HEK293 (cell line): ENCODE data around the gene CCDC149.

ENCODE experiments used
- CTCF ChIA-PET: fragments of 350-600 bp; formaldehyde crosslinking; extraction: SDS; loops from one replicate; lab custom pipeline; 2021; ENCODE audit warnings: antibody characterized with exemption; lab: Yijun Ruan, JAX
- POLR2A ChIA-PET: fragments of 300-600 bp; formaldehyde crosslinking; extraction: SDS; loops from one replicate; lab custom pipeline; 2020; ENCODE audit warnings: antibody characterized with exemption, inconsistent platforms; lab: Yijun Ruan, JAX
- H3K27ac ChIP-seq: fragments of 200-500 bp; sonication (Bioruptor generic); 2 replicates; pipeline ENCODE4 v1.5.1; 2014; ENCODE audit warnings: low read depth, low read length, control low read depth, inconsistent platforms; ENCODE audit errors: extremely low read depth
- H3K36me3 ChIP-seq, 2 experiments: fragments of 200-500 bp in 1 of 2; sonication (Bioruptor generic) in 1 of 2; 1 replicate in 1 of 2; 2 replicates in 1 of 2; pipeline ENCODE4 v1.5.1; 2014 to 2017; ENCODE audit warnings: inconsistent platforms in 2 of 2, low read length in 2 of 2; ENCODE audit not compliant: control insufficient read depth in 2 of 2, insufficient read depth in 1 of 2
- H3K4me1 ChIP-seq: fragments of 200-500 bp; sonication (Bioruptor generic); 2 replicates; pipeline ENCODE4 v1.5.1; 2014; ENCODE audit warnings: mild to moderate bottlenecking, low read length, inconsistent platforms; ENCODE audit not compliant: control insufficient read depth, insufficient read depth
- H3K4me3 ChIP-seq: 2 replicates; pipeline ENCODE4 v1.5.1; 2011; ENCODE audit warnings: low read depth, mild to moderate bottlenecking, control low read depth, low read length, moderate library complexity
- H3K9me3 ChIP-seq: fragments of 200-500 bp; sonication (Bioruptor generic); 2 replicates; pipeline ENCODE4 v1.5.1; 2014; ENCODE audit warnings: low read depth, low read length, inconsistent platforms; ENCODE audit not compliant: control insufficient read depth, insufficient read depth
- ELK4 ChIP-seq: IDR thresholded peaks from 2 replicates; pipeline ENCODE4 v1.6.1; 2011; ENCODE audit warnings: mild to moderate bottlenecking, low read depth, low read length, borderline replicate concordance
- GLI2 ChIP-seq: fragments of 450-650 bp; formaldehyde crosslinking; IDR thresholded peaks from 2 replicates; pipeline ENCODE4; 2017; ENCODE audit warnings: missing biosample characterization, missing genetic modification characterization, low read depth, borderline replicate concordance
- GLIS1 ChIP-seq: fragments of 450-650 bp; formaldehyde crosslinking; IDR thresholded peaks from 2 replicates; pipeline ENCODE4 v1.5.1; 2016; ENCODE audit warnings: missing biosample characterization, missing genetic modification characterization
- HOXC10 ChIP-seq: sonication (generic); formaldehyde crosslinking; IDR thresholded peaks from 2 replicates; pipeline ENCODE4 v1.8.1; 2023; ENCODE audit warnings: mild to moderate bottlenecking, missing genetic modification reagents
- KLF1 ChIP-seq: fragments of 450-650 bp; formaldehyde crosslinking; IDR thresholded peaks from 2 replicates; pipeline ENCODE4 v1.5.1; 2016; ENCODE audit warnings: missing biosample characterization, missing genetic modification characterization
- SP3 ChIP-seq: fragments of 450-650 bp; formaldehyde crosslinking; IDR thresholded peaks from 2 replicates; pipeline ENCODE4 v1.5.1; 2016; ENCODE audit warnings: missing biosample characterization, missing genetic modification characterization
- TCF7L2 ChIP-seq: IDR thresholded peaks from 2 replicates; pipeline ENCODE4 v1.6.1; 2011; ENCODE audit warnings: low read depth, mild to moderate bottlenecking, inconsistent platforms, low read length, moderate library complexity, borderline replicate concordance
- ZBTB48 ChIP-seq: fragments of 450-650 bp; formaldehyde crosslinking; IDR thresholded peaks from 2 replicates; pipeline ENCODE4 v1.5.1; 2016; ENCODE audit warnings: missing biosample characterization, missing genetic modification characterization
- ZBTB7A ChIP-seq: fragments of 450-650 bp; formaldehyde crosslinking; IDR thresholded peaks from 2 replicates; pipeline ENCODE4 v1.5.1; 2016; ENCODE audit warnings: low read depth, missing biosample characterization, missing genetic modification characterization
- ZFP3 ChIP-seq: fragments of 450-650 bp; formaldehyde crosslinking; IDR thresholded peaks from 2 replicates; pipeline ENCODE4 v1.5.1; 2016; ENCODE audit warnings: low read depth, missing biosample characterization, missing genetic modification characterization
- ZNF112 ChIP-seq: fragments of 450-650 bp; formaldehyde crosslinking; IDR thresholded peaks from 2 replicates; pipeline ENCODE4 v1.5.0; 2017; ENCODE audit warnings: missing biosample characterization, missing genetic modification characterization
- ZNF121 ChIP-seq: fragments of 450-650 bp; formaldehyde crosslinking; IDR thresholded peaks from 2 replicates; pipeline ENCODE4 v1.5.1; 2016; ENCODE audit warnings: missing biosample characterization, missing genetic modification characterization
- ZNF175 ChIP-seq: fragments of 450-650 bp; formaldehyde crosslinking; IDR thresholded peaks from 2 replicates; pipeline ENCODE4 v1.5.1; 2016; ENCODE audit warnings: missing biosample characterization, missing genetic modification characterization
- ZNF184 ChIP-seq: fragments of 450-650 bp; IDR thresholded peaks from 2 replicates; pipeline ENCODE4 v1.5.1; 2018; ENCODE audit warnings: missing biosample characterization, mild to moderate bottlenecking, missing genetic modification characterization
- ZNF19 ChIP-seq: fragments of 450-650 bp; formaldehyde crosslinking; IDR thresholded peaks from 2 replicates; pipeline ENCODE4; 2016; ENCODE audit warnings: missing biosample characterization, missing genetic modification characterization, low read depth
- ZNF214 ChIP-seq: fragments of 450-650 bp; formaldehyde crosslinking; IDR thresholded peaks from 2 replicates; pipeline ENCODE4 v1.5.1; 2017; ENCODE audit warnings: missing biosample characterization, mild to moderate bottlenecking, missing genetic modification characterization, borderline replicate concordance
- ZNF266 ChIP-seq: fragments of 450-650 bp; formaldehyde crosslinking; IDR thresholded peaks from 2 replicates; pipeline ENCODE4 v1.5.1; 2016; ENCODE audit warnings: missing biosample characterization, missing genetic modification characterization, low read depth
- ZNF510 ChIP-seq: fragments of 450-650 bp; formaldehyde crosslinking; IDR thresholded peaks from 2 replicates; pipeline ENCODE4 v1.5.1; 2018; ENCODE audit warnings: mild to moderate bottlenecking, missing genetic modification characterization, missing biosample characterization; ENCODE audit not compliant: insufficient replicate concordance
- ZNF530 ChIP-seq: fragments of 450-650 bp; formaldehyde crosslinking; IDR thresholded peaks from 2 replicates; pipeline ENCODE4 v1.5.1; 2016; ENCODE audit warnings: low read depth, missing biosample characterization, missing genetic modification characterization
- ZNF558 ChIP-seq: fragments of 450-650 bp; formaldehyde crosslinking; IDR thresholded peaks from 2 replicates; pipeline ENCODE4 v1.5.1; 2016; ENCODE audit warnings: missing biosample characterization, missing genetic modification characterization
- ZNF747 ChIP-seq: fragments of 450-650 bp; formaldehyde crosslinking; IDR thresholded peaks from 2 replicates; pipeline ENCODE4 v1.5.1; 2016; ENCODE audit warnings: missing biosample characterization, missing genetic modification characterization
- ZNF785 ChIP-seq: fragments of 450-650 bp; formaldehyde crosslinking; IDR thresholded peaks from 2 replicates; pipeline ENCODE4 v1.5.1; 2016; ENCODE audit warnings: missing biosample characterization, missing genetic modification characterization
- ZXDB ChIP-seq: fragments of 450-650 bp; formaldehyde crosslinking; IDR thresholded peaks from 2 replicates; pipeline ENCODE4 v1.5.1; 2016; ENCODE audit warnings: missing biosample characterization, missing genetic modification characterization
- TF ChIP-seq, protein P1 (sequence below): fragments of 450-650 bp; formaldehyde crosslinking; IDR thresholded peaks from 2 replicates; pipeline ENCODE4 v1.5.1; 2017; ENCODE audit warnings: missing biosample characterization, missing genetic modification characterization
- TF ChIP-seq, protein P2 (sequence below): fragments of 450-650 bp; formaldehyde crosslinking; conservative IDR thresholded peaks from 2 replicates; pipeline ENCODE4 v1.5.1; 2016; ENCODE audit warnings: low read depth, missing biosample characterization, missing genetic modification characterization
- TF ChIP-seq, protein P3 (sequence below): fragments of 450-650 bp; formaldehyde crosslinking; IDR thresholded peaks from 2 replicates; pipeline ENCODE4 v1.5.1; 2016; ENCODE audit warnings: missing biosample characterization, missing genetic modification characterization, low read depth

The CCDC149 gene

GRCh38 chr4:24858550-24858949 is 54.3 kb downstream of the CCDC149 start (continued):
- TF ChIP-seq, protein P1, sequence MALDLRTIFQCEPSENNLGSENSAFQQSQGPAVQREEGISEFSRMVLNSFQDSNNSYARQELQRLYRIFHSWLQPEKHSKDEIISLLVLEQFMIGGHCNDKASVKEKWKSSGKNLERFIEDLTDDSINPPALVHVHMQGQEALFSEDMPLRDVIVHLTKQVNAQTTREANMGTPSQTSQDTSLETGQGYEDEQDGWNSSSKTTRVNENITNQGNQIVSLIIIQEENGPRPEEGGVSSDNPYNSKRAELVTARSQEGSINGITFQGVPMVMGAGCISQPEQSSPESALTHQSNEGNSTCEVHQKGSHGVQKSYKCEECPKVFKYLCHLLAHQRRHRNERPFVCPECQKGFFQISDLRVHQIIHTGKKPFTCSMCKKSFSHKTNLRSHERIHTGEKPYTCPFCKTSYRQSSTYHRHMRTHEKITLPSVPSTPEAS (tag by site-specific recombination) = no peak
- TF ChIP-seq ZNF530 (tag by site-specific recombination) = no peak
- no peak for TF ChIP-seq ZNF558 (tag by site-specific recombination)
- no peak for TF ChIP-seq KLF1
- no peak for TF ChIP-seq ZNF19 (tag by site-specific recombination)

DNA sequence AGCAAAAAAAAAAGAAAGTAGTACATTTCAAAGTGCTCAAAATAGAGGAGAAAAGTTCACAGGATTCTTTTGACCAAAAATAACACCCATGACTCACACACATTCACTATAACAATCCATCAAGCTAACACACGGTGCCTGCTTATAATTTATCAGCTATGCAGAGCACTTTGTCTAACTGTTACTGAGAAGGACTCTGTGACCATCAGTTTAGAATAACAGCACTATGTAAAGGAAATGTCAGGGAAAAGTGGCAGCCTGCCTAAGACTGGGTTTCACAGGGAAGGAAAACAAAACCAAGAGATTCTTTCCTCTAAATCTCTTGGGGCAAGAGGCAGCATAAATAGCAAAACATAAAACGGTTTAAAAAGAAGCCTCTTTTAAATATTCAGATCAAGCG is 54.8 kb downstream of the CCDC149 start:
- POLR2A ChIA-PET = no interaction called here
- no peak for TF ChIP-seq HOXC10
- TF ChIP-seq ZNF266 = no peak
- TF ChIP-seq ZNF184 (tag by site-specific recombination) = no peak
- no peak for TF ChIP-seq ZBTB48 (tag by site-specific recombination)
- TF ChIP-seq ZXDB (tag by site-specific recombination) = no peak
- no peak for TF ChIP-seq ZNF747 (tag by site-specific recombination)
- no peak for TF ChIP-seq ZNF175 (tag by site-specific recombination)
- no peak for TF ChIP-seq ZNF785
- TF ChIP-seq ZFP3 (tag by site-specific recombination) = no peak
- TF ChIP-seq, all 188 proteins: peak for 0

DNA sequence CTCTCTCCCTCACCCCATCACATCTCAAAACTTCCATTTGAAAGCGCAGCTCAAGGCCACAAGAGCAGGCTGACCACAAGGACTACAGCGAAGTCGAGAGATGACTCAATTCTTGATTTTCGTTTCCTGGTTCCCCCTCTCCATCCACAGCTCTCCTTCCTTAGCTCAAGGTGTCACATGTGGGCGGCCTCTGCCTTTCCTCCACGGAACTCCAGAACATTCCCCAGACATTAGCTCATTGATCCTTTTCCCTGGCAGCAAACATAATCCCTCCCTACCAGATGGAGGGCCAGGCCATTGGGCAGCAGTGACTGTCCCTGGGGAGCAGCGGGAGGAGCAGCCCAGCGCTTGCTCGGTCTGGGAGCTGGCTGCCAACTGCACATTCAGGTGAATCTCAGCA is 56.3 kb downstream of the CCDC149 start:
- H3K36me3 ChIP-seq = no peaks in the 10 kb centered on the region
- no peaks in the 10 kb centered on the region for H3K9me3 ChIP-seq
- no peak overlapping the region for H3K27ac ChIP-seq
- H3K4me3 ChIP-seq = no peak overlapping the region
- CTCF ChIA-PET = no interaction called here
- POLR2A ChIA-PET = no interaction called here
- no peaks in the 10 kb centered on the region for H3K4me1 ChIP-seq
- TF ChIP-seq, protein P2, sequence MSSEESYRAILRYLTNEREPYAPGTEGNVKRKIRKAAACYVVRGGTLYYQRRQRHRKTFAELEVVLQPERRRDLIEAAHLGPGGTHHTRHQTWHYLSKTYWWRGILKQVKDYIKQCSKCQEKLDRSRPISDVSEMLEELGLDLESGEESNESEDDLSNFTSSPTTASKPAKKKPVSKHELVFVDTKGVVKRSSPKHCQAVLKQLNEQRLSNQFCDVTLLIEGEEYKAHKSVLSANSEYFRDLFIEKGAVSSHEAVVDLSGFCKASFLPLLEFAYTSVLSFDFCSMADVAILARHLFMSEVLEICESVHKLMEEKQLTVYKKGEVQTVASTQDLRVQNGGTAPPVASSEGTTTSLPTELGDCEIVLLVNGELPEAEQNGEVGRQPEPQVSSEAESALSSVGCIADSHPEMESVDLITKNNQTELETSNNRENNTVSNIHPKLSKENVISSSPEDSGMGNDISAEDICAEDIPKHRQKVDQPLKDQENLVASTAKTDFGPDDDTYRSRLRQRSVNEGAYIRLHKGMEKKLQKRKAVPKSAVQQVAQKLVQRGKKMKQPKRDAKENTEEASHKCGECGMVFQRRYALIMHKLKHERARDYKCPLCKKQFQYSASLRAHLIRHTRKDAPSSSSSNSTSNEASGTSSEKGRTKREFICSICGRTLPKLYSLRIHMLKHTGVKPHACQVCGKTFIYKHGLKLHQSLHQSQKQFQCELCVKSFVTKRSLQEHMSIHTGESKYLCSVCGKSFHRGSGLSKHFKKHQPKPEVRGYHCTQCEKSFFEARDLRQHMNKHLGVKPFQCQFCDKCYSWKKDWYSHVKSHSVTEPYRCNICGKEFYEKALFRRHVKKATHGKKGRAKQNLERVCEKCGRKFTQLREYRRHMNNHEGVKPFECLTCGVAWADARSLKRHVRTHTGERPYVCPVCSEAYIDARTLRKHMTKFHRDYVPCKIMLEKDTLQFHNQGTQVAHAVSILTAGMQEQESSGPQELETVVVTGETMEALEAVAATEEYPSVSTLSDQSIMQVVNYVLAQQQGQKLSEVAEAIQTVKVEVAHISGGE (tag by site-specific recombination) = no peak
- no peak for TF ChIP-seq ZNF121
- no peak for TF ChIP-seq SP3 (tag by site-specific recombination)
- no peak for TF ChIP-seq ZNF112 (tag by site-specific recombination)
- no peak for TF ChIP-seq GLIS1 (tag by site-specific recombination)

More for the DNA sequence above, 54.8 kb downstream of the CCDC149 start:
- H3K9me3 ChIP-seq = no peaks in the 10 kb centered on the region
- H3K4me1 ChIP-seq = no peaks in the 10 kb centered on the region
- CTCF ChIA-PET = no interaction called here
- H3K27ac ChIP-seq = no peak overlapping the region
- no peak overlapping the region for H3K4me3 ChIP-seq
- H3K36me3 ChIP-seq = no peaks in the 10 kb centered on the region

DNA sequence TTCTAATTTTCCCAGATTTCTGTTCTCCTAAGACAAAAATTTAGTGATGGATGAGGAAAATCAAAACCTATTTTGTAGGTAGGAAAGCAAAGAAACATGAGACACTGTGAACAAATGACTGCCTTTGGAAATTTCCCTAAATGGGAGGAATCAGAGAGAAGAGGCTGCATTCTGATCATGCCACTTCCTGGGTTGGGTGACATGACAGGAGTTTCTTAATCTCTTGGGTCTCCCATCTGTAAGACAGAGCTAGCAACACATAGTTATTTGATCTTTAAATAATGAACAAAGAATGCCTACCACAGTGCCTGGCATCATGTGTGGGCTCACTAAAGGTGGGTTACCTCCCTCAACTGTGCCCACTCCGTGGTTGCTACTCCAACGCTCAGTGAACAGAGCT is 57.1 kb downstream of the CCDC149 start:
- Histone ChIP-seq H3K4me3 (no peak overlapping the region), H3K9me3 (no peaks in the 10 kb centered on the region), H3K27ac (no peak overlapping the region), H3K4me1 (no peaks in the 10 kb centered on the region), H3K36me3 (no peaks in the 10 kb centered on the region)
- POLR2A ChIA-PET = no interaction called here
- CTCF ChIA-PET = no interaction called here
- TF ChIP-seq ZNF510 (no peak), ZNF214 (tag by site-specific recombination) (no peak), ZBTB7A (tag by site-specific recombination) (no peak), ZNF785 (no peak), GLI2 (tag by site-specific recombination) (no peak), ELK4 (no peak), TCF7L2 (no peak)
- TF ChIP-seq, protein P3, sequence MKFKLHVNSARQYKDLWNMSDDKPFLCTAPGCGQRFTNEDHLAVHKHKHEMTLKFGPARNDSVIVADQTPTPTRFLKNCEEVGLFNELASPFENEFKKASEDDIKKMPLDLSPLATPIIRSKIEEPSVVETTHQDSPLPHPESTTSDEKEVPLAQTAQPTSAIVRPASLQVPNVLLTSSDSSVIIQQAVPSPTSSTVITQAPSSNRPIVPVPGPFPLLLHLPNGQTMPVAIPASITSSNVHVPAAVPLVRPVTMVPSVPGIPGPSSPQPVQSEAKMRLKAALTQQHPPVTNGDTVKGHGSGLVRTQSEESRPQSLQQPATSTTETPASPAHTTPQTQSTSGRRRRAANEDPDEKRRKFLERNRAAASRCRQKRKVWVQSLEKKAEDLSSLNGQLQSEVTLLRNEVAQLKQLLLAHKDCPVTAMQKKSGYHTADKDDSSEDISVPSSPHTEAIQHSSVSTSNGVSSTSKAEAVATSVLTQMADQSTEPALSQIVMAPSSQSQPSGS = no peak
